GM10248 (cell line): ENCODE measurements around the gene SLC22A23.

ENCODE experiments used
- CTCF ChIA-PET: fragments of 300-600 bp; sonication (Branson Sonifier 250); formaldehyde crosslinking; extraction: SDS; loops from one replicate; lab custom pipeline; 2021; ENCODE audit warnings: antibody characterized with exemption; lab: Yijun Ruan, JAX
- POLR2A ChIA-PET: fragments of 350-650 bp; sonication (Branson Sonifier 250); formaldehyde crosslinking; extraction: SDS; loops from one replicate; lab custom pipeline; 2020; ENCODE audit warnings: antibody characterized with exemption; lab: Yijun Ruan, JAX
- DNase-seq: peaks from one replicate; pipeline ENCODE4 v3.0.0; 2012; ENCODE audit errors: extremely low spot score
- TF ChIP-seq, protein P1 (sequence below): IDR thresholded peaks from 2 replicates; pipeline ENCODE4 v1.5.1; 2012; ENCODE audit warnings: mild to moderate bottlenecking, low read depth; ENCODE audit errors: extremely low read depth, missing control alignments, control extremely low read depth

Gene SLC22A23, protein sequence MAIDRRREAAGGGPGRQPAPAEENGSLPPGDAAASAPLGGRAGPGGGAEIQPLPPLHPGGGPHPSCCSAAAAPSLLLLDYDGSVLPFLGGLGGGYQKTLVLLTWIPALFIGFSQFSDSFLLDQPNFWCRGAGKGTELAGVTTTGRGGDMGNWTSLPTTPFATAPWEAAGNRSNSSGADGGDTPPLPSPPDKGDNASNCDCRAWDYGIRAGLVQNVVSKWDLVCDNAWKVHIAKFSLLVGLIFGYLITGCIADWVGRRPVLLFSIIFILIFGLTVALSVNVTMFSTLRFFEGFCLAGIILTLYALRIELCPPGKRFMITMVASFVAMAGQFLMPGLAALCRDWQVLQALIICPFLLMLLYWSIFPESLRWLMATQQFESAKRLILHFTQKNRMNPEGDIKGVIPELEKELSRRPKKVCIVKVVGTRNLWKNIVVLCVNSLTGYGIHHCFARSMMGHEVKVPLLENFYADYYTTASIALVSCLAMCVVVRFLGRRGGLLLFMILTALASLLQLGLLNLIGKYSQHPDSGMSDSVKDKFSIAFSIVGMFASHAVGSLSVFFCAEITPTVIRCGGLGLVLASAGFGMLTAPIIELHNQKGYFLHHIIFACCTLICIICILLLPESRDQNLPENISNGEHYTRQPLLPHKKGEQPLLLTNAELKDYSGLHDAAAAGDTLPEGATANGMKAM

DNA sequence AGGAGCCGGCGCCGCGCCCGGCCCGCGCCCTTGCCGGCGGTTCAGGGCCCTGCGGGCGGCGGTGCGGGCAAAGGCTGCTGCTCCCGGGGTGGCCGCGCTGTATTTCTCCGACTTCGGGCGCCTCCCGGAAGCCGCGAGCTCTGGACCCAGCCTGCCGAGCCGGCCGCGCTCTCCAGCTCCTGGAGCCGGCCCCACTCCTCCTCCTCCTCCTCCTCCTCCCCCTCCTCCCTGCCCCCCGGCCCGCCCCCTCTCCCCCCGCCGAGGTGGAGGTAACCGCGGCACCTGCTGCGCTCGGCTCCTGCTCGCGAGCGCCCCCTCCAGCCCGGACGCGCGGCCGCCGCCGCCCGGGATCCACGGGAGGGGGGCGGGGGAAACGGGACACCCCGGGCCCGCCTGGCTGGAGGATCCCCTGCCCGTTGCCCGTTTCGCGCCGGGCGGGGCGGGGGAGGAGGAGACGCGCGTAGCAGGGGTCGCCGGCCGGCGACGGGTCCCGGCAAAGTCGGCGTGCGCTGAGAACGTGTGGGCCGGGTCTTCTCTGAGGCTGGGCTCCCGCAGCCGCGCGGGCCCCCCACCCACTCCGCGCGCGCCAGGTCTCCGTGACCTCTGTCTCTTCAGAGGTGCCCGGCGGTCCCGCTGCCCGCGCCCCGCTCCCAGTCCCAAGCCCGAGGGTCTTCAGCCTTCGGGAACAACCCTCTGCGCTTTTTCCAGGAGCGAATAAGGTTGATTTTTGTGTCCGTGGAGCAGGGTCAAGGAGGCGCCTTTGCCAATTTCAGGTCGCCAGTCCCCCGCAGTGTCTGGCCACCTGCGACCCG, at the start of gene SLC22A23:
TSS of gene SLC22A23 (minus strand) at position 153 of the 812 bp plus-strand sequence. CDS start 491 bp downstream, outside the sequence.
- DNase-seq = peak; percentile 90
- POLR2A ChIA-PET = no interaction called here
- CTCF ChIA-PET = interaction anchor here (0.7 to 2.2 kb wide), 6 partner anchors 10 to 177 kb away, joined by 3 to 5 read pairs (median 3); no protein-coding TSS in a partner anchor
- TF ChIP-seq, protein P1, sequence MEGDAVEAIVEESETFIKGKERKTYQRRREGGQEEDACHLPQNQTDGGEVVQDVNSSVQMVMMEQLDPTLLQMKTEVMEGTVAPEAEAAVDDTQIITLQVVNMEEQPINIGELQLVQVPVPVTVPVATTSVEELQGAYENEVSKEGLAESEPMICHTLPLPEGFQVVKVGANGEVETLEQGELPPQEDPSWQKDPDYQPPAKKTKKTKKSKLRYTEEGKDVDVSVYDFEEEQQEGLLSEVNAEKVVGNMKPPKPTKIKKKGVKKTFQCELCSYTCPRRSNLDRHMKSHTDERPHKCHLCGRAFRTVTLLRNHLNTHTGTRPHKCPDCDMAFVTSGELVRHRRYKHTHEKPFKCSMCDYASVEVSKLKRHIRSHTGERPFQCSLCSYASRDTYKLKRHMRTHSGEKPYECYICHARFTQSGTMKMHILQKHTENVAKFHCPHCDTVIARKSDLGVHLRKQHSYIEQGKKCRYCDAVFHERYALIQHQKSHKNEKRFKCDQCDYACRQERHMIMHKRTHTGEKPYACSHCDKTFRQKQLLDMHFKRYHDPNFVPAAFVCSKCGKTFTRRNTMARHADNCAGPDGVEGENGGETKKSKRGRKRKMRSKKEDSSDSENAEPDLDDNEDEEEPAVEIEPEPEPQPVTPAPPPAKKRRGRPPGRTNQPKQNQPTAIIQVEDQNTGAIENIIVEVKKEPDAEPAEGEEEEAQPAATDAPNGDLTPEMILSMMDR = peak; percentile 77

DNA sequence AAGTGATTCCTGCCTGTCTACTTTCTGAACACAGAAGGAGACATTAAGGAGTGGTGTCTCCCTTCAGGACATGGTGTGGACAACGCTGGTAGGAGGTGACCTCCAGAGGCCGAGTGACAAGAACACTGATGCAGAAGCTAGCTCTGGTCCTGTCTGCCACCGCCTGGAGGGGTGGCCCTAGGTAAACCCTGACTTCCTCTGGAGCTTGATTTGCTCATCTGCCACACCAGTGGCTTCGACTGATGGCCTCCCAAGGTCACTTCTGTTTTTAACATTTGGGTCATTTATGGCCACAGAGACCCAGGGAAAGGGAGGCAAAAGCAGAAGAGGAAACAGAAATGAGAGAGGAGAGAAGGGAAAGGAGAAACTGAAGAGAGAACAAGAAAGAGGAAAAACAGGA, 49.4 kb upstream of the SLC22A23 start:
- TF ChIP-seq, protein P1 = no peak
- no peak for DNase-seq
- ChIA-PET CTCF (no interaction called here), POLR2A (no interaction called here)

DNA sequence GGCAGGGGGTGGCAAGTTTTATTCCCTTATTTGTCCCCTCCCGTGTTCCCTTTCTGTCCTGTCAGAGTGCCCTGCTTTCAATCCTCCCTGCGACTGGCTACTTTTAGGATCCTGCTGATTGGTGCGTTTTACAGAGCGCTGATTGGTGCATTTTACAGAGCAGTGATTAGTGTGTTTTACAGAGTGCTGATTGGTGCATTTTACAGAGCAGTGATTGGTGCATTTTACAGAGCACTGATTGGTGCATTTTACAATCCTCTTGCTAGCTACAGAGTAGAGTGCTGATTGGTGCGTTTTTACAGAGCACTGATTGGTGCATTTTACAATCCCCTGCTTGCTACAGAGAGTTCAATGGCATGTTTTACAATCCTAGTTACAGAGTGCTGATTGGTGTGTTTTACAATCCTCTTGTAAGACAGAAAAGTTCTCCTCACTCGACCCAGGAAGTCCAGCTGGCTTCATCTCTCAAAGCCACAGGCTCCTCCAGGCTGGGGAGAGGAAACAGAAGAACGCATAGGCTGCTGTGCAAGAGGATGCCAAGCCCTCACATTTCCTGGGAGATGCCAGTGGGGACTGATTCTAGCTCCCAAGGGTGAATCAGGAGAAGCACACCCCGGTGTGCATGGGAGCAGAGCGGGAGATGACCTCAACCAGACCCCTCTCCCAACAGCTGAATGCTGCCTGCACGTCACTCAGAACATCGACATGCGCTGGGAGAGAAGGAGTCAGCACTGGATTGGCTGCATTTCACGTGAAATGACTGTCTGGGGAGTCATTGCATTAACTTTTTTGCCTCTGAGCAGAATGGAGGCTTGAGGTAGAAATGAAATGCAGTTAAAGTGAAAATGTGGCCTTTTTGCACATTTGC, 48.3 kb upstream of the SLC22A23 start:
- ChIA-PET CTCF (no interaction called here), POLR2A (no interaction called here)
- DNase-seq = no peak
- TF ChIP-seq, protein P1 = no peak

DNA sequence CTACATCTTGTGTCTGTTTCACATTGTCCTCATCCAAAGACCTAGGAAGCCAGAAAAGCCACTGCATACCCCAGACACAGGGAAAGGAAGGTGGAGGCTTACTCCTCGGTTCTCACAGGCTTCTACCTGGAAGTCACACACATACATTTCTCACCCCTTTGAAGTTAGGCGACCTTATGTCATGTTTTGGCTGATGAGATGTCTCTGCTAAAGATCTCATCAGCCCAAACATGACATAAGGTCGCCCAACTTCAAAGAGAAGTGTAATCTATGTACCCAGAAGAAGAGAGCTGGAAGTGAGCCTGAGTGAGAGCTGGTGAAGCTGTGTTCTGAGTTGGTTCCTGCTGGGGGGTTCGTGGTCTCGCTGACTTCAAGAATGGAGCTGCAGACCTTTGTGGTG, 47.5 kb upstream of the SLC22A23 start:
- DNase-seq = no peak
- POLR2A ChIA-PET = no interaction called here
- CTCF ChIA-PET = no interaction called here
- TF ChIP-seq, protein P1 = no peak

DNA sequence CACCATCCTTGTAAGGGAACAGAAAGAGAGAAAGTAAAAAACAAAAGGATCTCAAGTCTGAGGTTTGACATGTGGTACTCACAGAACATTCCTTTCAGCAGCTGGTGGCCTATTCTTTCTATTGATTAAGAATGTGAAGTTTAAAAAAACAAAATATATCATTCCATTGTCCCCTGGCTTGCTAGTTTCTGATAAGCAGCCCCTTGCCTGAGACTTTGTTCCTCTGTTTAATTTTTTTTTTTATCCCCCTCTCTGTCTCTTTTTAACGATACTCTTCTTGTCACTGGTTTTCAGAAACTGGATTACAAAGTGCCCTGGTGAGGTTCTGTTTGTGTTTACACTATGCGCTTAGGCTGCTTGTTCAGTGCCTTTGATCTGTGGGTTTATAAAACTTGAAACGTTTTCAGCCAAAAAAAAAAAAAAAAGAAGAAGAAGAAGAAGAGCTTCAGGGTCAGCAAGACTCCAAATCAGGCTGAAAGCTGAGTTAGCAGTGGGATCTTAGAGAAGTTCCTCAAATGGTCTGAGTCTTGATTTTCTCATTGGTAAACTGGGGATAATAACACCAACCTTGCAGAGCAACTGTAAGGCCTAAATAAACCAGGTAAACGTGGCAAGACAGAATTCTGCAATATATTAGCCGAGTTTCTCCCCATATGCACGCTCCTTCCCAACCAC, 45.1 kb upstream of the SLC22A23 start:
- CTCF ChIA-PET = interaction anchor here (1.1 to 1.6 kb wide), 2 partner anchors 8 to 29 kb away, joined by 3 to 6 read pairs; no protein-coding TSS in a partner anchor
- POLR2A ChIA-PET = no interaction called here
- DNase-seq = no peak
- TF ChIP-seq, protein P1 = no peak
